Measurements from ENCODE around the gene SAT2. TPM values are rescaled to one million over a fixed set of nuclear protein-coding genes. Genes with fewer than 3 reads are reported as not detected.

The SAT2 gene
- total and polyA plus RNA-seq, 2 experiments from 2014 or later, result 56.7 to 69.4 TPM

DNA sequence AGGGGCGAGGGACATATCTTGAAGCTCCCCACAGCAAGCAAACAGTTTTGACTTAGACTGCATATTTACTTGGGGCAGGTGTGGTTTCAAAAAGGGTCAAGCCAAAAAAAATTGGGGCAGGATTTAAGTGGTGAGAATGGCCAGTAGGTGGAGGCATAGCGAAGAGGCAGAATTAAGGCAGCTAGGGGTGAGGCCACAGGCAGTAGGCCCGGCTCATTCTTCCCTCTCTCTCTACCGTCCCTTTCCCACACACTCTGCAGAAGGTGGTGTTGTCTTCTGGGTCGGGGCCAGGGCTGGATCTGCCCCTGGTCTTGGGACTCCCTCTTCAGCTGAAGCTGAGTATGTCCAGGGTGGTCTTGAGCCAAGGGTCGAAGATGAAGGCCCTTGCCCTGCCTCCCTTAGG, 4.9 kb upstream of the SAT2 start:
- Histone ChIP-seq H3K4me1 (ENCODE audit: insufficient read depth) (peaks cover 7% of the 10 kb centered on the region; the same call in 1 of the 2 replicates), H3K27me3 (ENCODE audit: insufficient read depth) (no peaks in the 10 kb centered on the region), H3K4me2 (no peak overlapping the region), H3K9me2 (ENCODE audit: insufficient read depth) (no peaks in the 10 kb centered on the region), H3K36me3 (ENCODE audit: insufficient read depth) (no peaks in the 10 kb centered on the region), H3K4me3 (no peak overlapping the region), H3K27ac (ENCODE audit: low read depth) (no peak overlapping the region), H2AFZ (peak overlapping the region; percentile 67; the same call in 1 of the 2 replicates), H3K79me2 (replicated peaks; ENCODE audit: insufficient read depth) (no peaks in the 10 kb centered on the region), H3F3A (replicated peaks; ENCODE audit: low read depth) (peaks cover 8% of the 10 kb centered on the region; the same call in 1 of the 2 replicates), H4K20me1 (replicated peaks; ENCODE audit: insufficient read depth) (no peaks in the 10 kb centered on the region)
- no peak overlapping the region for H3K4me3 Mint-ChIP-seq
- H3K27ac Mint-ChIP-seq, result no peak overlapping the region
- no peak for TF ChIP-seq EZH2phosphoT487 (IDR thresholded peaks at IDR 0.05; ENCODE audit: unreplicated experiment)
- 0 out of 2 replicates have a peak, but pooled peaks have one; percentile 26 for TF ChIP-seq POLR2AphosphoS5 (IDR thresholded peaks at IDR 0.05; ENCODE audit: low read depth)
- TF ChIP-seq JUNB (IDR thresholded peaks at IDR 0.05; ENCODE audit: unreplicated experiment), result no peak
- TF ChIP-seq, protein P1, sequence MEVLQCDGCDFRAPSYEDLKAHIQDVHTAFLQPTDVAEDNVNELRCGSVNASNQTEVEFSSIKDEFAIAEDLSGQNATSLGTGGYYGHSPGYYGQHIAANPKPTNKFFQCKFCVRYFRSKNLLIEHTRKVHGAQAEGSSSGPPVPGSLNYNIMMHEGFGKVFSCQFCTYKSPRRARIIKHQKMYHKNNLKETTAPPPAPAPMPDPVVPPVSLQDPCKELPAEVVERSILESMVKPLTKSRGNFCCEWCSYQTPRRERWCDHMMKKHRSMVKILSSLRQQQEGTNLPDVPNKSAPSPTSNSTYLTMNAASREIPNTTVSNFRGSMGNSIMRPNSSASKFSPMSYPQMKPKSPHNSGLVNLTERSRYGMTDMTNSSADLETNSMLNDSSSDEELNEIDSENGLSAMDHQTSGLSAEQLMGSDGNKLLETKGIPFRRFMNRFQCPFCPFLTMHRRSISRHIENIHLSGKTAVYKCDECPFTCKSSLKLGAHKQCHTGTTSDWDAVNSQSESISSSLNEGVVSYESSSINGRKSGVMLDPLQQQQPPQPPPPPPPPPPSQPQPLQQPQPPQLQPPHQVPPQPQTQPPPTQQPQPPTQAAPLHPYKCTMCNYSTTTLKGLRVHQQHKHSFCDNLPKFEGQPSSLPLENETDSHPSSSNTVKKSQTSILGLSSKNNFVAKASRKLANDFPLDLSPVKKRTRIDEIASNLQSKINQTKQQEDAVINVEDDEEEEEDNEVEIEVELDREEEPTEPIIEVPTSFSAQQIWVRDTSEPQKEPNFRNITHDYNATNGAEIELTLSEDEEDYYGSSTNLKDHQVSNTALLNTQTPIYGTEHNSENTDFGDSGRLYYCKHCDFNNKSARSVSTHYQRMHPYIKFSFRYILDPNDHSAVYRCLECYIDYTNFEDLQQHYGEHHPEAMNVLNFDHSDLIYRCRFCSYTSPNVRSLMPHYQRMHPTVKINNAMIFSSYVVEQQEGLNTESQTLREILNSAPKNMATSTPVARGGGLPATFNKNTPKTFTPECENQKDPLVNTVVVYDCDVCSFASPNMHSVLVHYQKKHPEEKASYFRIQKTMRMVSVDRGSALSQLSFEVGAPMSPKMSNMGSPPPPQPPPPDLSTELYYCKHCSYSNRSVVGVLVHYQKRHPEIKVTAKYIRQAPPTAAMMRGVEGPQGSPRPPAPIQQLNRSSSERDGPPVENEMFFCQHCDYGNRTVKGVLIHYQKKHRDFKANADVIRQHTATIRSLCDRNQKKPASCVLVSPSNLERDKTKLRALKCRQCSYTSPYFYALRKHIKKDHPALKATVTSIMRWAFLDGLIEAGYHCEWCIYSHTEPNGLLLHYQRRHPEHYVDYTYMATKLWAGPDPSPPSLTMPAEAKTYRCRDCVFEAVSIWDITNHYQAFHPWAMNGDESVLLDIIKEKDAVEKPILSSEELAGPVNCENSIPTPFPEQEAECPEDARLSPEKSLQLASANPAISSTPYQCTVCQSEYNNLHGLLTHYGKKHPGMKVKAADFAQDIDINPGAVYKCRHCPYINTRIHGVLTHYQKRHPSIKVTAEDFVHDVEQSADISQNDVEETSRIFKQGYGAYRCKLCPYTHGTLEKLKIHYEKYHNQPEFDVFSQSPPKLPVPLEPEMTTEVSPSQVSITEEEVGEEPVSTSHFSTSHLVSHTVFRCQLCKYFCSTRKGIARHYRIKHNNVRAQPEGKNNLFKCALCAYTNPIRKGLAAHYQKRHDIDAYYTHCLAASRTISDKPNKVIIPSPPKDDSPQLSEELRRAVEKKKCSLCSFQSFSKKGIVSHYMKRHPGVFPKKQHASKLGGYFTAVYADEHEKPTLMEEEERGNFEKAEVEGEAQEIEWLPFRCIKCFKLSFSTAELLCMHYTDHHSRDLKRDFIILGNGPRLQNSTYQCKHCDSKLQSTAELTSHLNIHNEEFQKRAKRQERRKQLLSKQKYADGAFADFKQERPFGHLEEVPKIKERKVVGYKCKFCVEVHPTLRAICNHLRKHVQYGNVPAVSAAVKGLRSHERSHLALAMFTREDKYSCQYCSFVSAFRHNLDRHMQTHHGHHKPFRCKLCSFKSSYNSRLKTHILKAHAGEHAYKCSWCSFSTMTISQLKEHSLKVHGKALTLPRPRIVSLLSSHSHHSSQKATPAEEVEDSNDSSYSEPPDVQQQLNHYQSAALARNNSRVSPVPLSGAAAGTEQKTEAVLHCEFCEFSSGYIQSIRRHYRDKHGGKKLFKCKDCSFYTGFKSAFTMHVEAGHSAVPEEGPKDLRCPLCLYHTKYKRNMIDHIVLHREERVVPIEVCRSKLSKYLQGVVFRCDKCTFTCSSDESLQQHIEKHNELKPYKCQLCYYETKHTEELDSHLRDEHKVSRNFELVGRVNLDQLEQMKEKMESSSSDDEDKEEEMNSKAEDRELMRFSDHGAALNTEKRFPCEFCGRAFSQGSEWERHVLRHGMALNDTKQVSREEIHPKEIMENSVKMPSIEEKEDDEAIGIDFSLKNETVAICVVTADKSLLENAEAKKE (CRISPR knock-in tag; IDR thresholded peaks at IDR 0.05), result no peak
- TF ChIP-seq, protein P2, sequence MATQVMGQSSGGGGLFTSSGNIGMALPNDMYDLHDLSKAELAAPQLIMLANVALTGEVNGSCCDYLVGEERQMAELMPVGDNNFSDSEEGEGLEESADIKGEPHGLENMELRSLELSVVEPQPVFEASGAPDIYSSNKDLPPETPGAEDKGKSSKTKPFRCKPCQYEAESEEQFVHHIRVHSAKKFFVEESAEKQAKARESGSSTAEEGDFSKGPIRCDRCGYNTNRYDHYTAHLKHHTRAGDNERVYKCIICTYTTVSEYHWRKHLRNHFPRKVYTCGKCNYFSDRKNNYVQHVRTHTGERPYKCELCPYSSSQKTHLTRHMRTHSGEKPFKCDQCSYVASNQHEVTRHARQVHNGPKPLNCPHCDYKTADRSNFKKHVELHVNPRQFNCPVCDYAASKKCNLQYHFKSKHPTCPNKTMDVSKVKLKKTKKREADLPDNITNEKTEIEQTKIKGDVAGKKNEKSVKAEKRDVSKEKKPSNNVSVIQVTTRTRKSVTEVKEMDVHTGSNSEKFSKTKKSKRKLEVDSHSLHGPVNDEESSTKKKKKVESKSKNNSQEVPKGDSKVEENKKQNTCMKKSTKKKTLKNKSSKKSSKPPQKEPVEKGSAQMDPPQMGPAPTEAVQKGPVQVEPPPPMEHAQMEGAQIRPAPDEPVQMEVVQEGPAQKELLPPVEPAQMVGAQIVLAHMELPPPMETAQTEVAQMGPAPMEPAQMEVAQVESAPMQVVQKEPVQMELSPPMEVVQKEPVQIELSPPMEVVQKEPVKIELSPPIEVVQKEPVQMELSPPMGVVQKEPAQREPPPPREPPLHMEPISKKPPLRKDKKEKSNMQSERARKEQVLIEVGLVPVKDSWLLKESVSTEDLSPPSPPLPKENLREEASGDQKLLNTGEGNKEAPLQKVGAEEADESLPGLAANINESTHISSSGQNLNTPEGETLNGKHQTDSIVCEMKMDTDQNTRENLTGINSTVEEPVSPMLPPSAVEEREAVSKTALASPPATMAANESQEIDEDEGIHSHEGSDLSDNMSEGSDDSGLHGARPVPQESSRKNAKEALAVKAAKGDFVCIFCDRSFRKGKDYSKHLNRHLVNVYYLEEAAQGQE (IDR thresholded peaks at IDR 0.05; ENCODE audit: unreplicated experiment), result no peak
- TF ChIP-seq ZNF114 (CRISPR knock-in tag; IDR thresholded peaks at IDR 0.05), result no peak
- no peak for TF ChIP-seq STAT1 (IDR thresholded peaks at IDR 0.05; ENCODE audit: unreplicated experiment)
- TF ChIP-seq ZNF331 (CRISPR knock-in tag; IDR thresholded peaks at IDR 0.05; ENCODE audit: low read depth), result no peak
- TF ChIP-seq, protein P3, sequence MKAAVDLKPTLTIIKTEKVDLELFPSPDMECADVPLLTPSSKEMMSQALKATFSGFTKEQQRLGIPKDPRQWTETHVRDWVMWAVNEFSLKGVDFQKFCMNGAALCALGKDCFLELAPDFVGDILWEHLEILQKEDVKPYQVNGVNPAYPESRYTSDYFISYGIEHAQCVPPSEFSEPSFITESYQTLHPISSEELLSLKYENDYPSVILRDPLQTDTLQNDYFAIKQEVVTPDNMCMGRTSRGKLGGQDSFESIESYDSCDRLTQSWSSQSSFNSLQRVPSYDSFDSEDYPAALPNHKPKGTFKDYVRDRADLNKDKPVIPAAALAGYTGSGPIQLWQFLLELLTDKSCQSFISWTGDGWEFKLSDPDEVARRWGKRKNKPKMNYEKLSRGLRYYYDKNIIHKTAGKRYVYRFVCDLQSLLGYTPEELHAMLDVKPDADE (IDR thresholded peaks at IDR 0.05), result no peak
- TF ChIP-seq, protein P4, sequence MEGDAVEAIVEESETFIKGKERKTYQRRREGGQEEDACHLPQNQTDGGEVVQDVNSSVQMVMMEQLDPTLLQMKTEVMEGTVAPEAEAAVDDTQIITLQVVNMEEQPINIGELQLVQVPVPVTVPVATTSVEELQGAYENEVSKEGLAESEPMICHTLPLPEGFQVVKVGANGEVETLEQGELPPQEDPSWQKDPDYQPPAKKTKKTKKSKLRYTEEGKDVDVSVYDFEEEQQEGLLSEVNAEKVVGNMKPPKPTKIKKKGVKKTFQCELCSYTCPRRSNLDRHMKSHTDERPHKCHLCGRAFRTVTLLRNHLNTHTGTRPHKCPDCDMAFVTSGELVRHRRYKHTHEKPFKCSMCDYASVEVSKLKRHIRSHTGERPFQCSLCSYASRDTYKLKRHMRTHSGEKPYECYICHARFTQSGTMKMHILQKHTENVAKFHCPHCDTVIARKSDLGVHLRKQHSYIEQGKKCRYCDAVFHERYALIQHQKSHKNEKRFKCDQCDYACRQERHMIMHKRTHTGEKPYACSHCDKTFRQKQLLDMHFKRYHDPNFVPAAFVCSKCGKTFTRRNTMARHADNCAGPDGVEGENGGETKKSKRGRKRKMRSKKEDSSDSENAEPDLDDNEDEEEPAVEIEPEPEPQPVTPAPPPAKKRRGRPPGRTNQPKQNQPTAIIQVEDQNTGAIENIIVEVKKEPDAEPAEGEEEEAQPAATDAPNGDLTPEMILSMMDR (conservative IDR thresholded peaks at IDR 0.05; ENCODE audit: low read depth in 2 of 2), result peak; percentile 64 to 86
- H3K36me3 Mint-ChIP-seq (ENCODE audit: low read depth), result no peaks in the 10 kb centered on the region
- no peaks in the 10 kb centered on the region for H3K9me3 Mint-ChIP-seq
- ATAC-seq (peak; percentile 67), DNase-seq (ENCODE audit: low spot score) (peak; percentile 86)
- H3K4me1 Mint-ChIP-seq, result peaks cover 34% of the 10 kb centered on the region
- peaks cover 18% of the 10 kb centered on the region for H3K27me3 Mint-ChIP-seq (ENCODE audit: insufficient read depth, low read depth, poor library complexity)

Data from GM23338 (cell line).